Ectodermal cell (in vitro differentiated cells): ENCODE results near the gene HOXA2.

Experiments
- H3K27ac ChIP-seq: 2 replicates; pipeline ENCODE4 v1.7.0; 2013; ENCODE audit warnings: mild to moderate bottlenecking, low read depth, low read length; ENCODE audit not compliant: insufficient read depth, poor library complexity, severe bottlenecking
- H3K27me3 ChIP-seq: 2 replicates; pipeline ENCODE4 v1.7.0; 2013; ENCODE audit warnings: mild to moderate bottlenecking, low read length; ENCODE audit not compliant: insufficient read depth, control insufficient read depth, poor library complexity, severe bottlenecking
- H3K36me3 ChIP-seq: one replicate; pipeline ENCODE4 v1.7.0; 2013; ENCODE audit warnings: low read length; ENCODE audit not compliant: control insufficient read depth, insufficient read depth
- H3K4me1 ChIP-seq: one replicate; pipeline ENCODE4 v1.7.0; 2013; ENCODE audit warnings: low read length; ENCODE audit not compliant: control insufficient read depth, insufficient read depth
- H3K4me3 ChIP-seq: 2 replicates; pipeline ENCODE4 v1.7.0; 2013; ENCODE audit warnings: low read depth, low read length, control low read depth; ENCODE audit not compliant: insufficient read depth
- H3K9me3 ChIP-seq: 2 replicates; pipeline ENCODE4 v1.7.0; 2013; ENCODE audit warnings: mild to moderate bottlenecking, low read length, moderate library complexity; ENCODE audit not compliant: control insufficient read depth
- WGBS, 2 experiments: methylation state at CpG; one replicate each; pipeline ENCODE4 v1.1.7; 2013; ENCODE audit warnings: missing lambda C conversion rate in 2 of 2; 5-methylcytosine and 5-hydroxymethylcytosine counted together

The HOXA2 gene

GRCh38 chr7:27083646-27084045, 18.8 kb downstream of the HOXA2 start:
- Histone ChIP-seq H3K4me1 (no peaks in the 10 kb centered on the region), H3K4me3 (no peak overlapping the region), H3K27me3 (peaks cover 7% of the 10 kb centered on the region), H3K9me3 (no peaks in the 10 kb centered on the region), H3K36me3 (no peaks in the 10 kb centered on the region), H3K27ac (no peak overlapping the region)
- 92 to 100% methylated on average over 1 of the region's 2 CpGs for WGBS, 2 experiments

- H3K4me1 ChIP-seq: no peaks in the 10 kb centered on the region
- H3K4me3 ChIP-seq: no peak overlapping the region
- H3K27me3 ChIP-seq: no peaks in the 10 kb centered on the region
- no peaks in the 10 kb centered on the region for H3K36me3 ChIP-seq
- 89 to 90% methylated on average over 1 of the region's 1 CpG for WGBS, 2 experiments
- no peaks in the 10 kb centered on the region for H3K9me3 ChIP-seq
- H3K27ac ChIP-seq: no peak overlapping the region
Observed at GRCh38 chr7:27082171-27082570, 20.3 kb downstream of the HOXA2 start.

DNA sequence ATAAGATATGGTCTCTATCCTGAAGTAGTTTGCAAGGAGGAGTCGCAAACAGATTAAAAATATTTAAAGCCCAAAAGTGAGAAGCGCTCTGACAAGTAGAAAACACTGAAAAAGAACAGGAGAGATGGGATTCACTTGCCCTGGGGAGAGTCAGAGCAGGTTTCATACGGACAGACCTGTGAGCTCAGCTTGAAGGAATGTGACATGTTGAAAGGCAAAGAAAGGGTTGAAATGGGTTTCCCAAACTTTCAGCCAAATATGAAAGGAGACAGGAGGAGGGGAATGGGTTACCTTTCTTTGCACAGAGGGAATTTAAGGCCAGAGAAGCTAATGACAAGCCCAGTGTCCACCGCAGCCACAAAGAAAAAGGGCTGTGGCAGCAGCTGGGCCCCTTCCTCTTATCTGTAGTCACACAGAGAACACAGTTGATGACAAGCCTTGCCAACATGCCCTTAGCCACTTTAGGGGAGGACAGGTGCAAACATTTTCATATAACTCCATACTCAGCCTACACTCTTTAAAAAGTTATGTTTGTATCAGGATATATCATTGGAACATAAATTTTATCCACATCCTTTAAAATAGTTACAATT, 21.5 kb downstream of the HOXA2 start:
- WGBS, 2 experiments: 45 to 47% methylated on average over 4 of the region's 4 CpGs
- no peaks in the 10 kb centered on the region for H3K36me3 ChIP-seq

GRCh38 chr7:27079234-27079975, 23.1 kb downstream of the HOXA2 start:
- no peaks in the 10 kb centered on the region for H3K9me3 ChIP-seq
- no peak overlapping the region for H3K27ac ChIP-seq
- no peaks in the 10 kb centered on the region for H3K27me3 ChIP-seq
- H3K4me3 ChIP-seq: no peak overlapping the region
- H3K36me3 ChIP-seq: no peaks in the 10 kb centered on the region
- 91% methylated on average over 1 of the region's 1 CpG; no CpG with 5 or more reads in 1 of the 2 experiments for WGBS, 2 experiments
- no peaks in the 10 kb centered on the region for H3K4me1 ChIP-seq

More for the DNA sequence above, 21.5 kb downstream of the HOXA2 start:
- Histone ChIP-seq H3K27ac (no peak overlapping the region), H3K9me3 (no peaks in the 10 kb centered on the region), H3K4me3 (no peak overlapping the region), H3K27me3 (no peaks in the 10 kb centered on the region), H3K4me1 (no peaks in the 10 kb centered on the region)

DNA sequence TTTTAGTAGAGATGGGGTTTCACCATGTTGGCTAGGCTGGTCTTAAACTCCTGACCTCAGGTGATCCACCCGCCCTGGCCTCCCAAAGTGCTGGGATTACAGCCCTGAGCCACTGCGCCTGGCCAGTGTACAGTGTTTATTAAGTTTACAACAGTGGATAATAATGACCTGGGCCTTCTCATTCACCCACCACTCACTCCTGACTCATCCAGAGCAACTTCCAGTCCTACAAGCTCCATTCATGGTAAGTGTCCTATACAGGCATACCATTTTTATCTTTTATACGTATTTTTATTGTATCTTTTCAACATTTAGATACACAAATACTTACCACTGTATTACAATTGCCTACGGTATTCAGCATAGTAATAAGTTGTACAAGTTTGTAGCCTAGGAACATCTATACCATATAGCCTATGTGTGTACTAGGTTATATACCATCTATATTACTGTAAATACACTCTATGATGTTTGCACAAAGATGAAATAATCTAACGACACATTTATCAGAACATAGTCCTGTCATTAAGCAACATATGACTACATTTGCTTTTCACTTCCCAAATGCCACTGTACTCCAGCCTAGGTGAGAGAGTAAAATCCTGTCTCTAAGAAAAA, 23.8 kb downstream of the HOXA2 start:
- Histone ChIP-seq H3K9me3 (no peaks in the 10 kb centered on the region), H3K4me3 (no peak overlapping the region), H3K27ac (no peak overlapping the region), H3K4me1 (no peaks in the 10 kb centered on the region), H3K27me3 (no peaks in the 10 kb centered on the region), H3K36me3 (no peaks in the 10 kb centered on the region)
- 91% methylated on average over 4 of the region's 5 CpGs for WGBS, 2 experiments

GRCh38 chr7:27073076-27073475, 29.4 kb downstream of the HOXA2 start:
- Histone ChIP-seq H3K4me1 (no peaks in the 10 kb centered on the region), H3K4me3 (no peak overlapping the region), H3K36me3 (no peaks in the 10 kb centered on the region), H3K27me3 (no peaks in the 10 kb centered on the region), H3K9me3 (no peaks in the 10 kb centered on the region), H3K27ac (no peak overlapping the region)

- Histone ChIP-seq H3K27me3 (no peaks in the 10 kb centered on the region), H3K27ac (no peak overlapping the region)
- WGBS, 2 experiments: 76% methylated on average over 5 to 6 of the region's 6 CpGs
Observed at GRCh38 chr7:27071622-27072390, 30.7 kb downstream of the HOXA2 start.

DNA sequence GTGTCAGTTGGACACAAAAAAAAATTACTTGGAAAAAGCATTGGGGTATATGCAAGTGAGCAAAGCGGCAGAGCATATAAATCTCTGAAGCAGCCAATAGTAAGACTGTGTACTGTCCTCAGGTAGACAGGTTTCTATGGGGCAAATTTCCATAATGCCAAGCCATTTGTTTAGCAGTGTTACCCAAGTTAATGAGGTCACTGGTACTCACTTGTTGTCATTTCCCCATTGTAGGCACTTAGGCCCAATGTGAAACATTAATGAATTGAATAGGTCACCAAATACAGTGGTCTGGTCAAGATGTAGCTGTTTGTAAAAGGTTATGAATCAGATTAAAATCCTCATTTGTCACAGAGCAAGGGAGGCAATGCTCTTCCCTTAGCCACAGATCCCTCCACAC, 34.2 kb downstream of the HOXA2 start:
- Histone ChIP-seq H3K9me3 (no peaks in the 10 kb centered on the region), H3K36me3 (no peaks in the 10 kb centered on the region), H3K27ac (no peak overlapping the region), H3K4me1 (no peaks in the 10 kb centered on the region), H3K27me3 (no peaks in the 10 kb centered on the region), H3K4me3 (no peak overlapping the region)
- 92 to 100% methylated on average over 1 of the region's 1 CpG for WGBS, 2 experiments

More at GRCh38 chr7:27071622-27072390, 30.7 kb downstream of the HOXA2 start:
- H3K4me1 ChIP-seq: no peaks in the 10 kb centered on the region
- no peaks in the 10 kb centered on the region for H3K36me3 ChIP-seq
- H3K4me3 ChIP-seq: no peak overlapping the region
- no peaks in the 10 kb centered on the region for H3K9me3 ChIP-seq

DNA sequence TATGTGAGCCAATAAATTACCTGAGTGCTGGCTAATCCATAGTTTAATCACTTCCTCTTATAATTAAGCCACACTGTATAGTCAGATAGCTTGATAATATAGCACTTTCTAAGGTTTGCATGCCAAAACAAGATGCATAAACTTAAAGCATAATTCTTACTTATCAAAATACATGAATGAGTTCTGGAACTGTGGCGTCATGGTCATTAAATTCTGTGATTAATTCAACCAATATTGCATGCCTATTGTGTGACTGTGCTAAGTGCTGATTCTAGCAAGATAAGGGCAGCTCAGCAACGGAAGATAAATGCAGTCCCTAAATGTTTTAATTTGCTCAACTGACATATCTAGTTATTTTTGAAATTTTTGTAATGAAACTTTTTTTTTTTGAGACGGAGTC, 36.3 kb downstream of the HOXA2 start:
- Histone ChIP-seq H3K9me3 (no peaks in the 10 kb centered on the region), H3K27ac (no peak overlapping the region), H3K4me3 (no peak overlapping the region), H3K36me3 (no peaks in the 10 kb centered on the region), H3K27me3 (no peaks in the 10 kb centered on the region), H3K4me1 (no peaks in the 10 kb centered on the region)
- 99% methylated on average over 3 of the region's 3 CpGs for WGBS, 2 experiments

DNA sequence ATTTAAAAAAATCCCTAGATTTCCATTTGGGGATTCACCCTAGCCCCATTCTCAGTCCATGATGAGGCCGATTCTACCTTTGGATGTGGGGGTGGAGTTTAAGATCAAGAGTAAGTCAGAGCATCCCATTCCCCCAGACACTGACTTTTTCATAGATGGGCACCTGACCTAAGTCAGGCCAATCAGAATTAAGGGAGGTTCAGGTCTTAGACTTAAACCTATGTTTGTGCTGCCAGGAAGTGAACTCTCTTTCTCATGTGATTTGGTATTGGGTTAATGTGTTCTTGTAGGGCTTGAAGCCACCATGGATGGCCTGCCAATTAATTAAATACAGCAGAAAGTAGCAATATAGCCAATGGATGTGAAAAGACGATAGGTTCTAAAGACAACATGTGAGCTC, 36.8 kb downstream of the HOXA2 start:
- Histone ChIP-seq H3K27ac (no peak overlapping the region), H3K4me1 (no peaks in the 10 kb centered on the region), H3K4me3 (no peak overlapping the region), H3K9me3 (no peaks in the 10 kb centered on the region), H3K27me3 (no peaks in the 10 kb centered on the region), H3K36me3 (no peaks in the 10 kb centered on the region)
- 87 to 94% methylated on average over 1 to 2 of the region's 2 CpGs for WGBS, 2 experiments
